Adipose tissue (tissue), 3 donors: ENCODE measurements around the gene ESPN. TPM values are rescaled to one million over a fixed set of nuclear protein-coding genes. Genes with fewer than 3 reads are reported as not detected.
"Not testable (repeated sequence)": the region's sequence is repeated elsewhere in the genome, so short reads cannot be mapped to it uniquely, and the experiment has no call there.

Experiments
- H3K27ac ChIP-seq: one replicate; pipeline ENCODE4 v1.5.1; 2013; ENCODE audit warnings: low read depth, low read length
- WGBS, 3 donors: extraction: QIAGEN DNeasy Blood & Tissue Kit; methylation state at CpG; one replicate each; pipeline ENCODE4 v1.1.7; 2013; 5-methylcytosine and 5-hydroxymethylcytosine counted together
- polyA plus RNA-seq, 3 donors: library from polyadenylated mRNA; stranded (reverse); fragments of 200-250 nt; gene quantifications; one replicate each; pipeline ENCODE4 v1.2.3, GENCODE V29; 2013
- donor health status: healthy with polysubstance abuse.
- donor health status: Bipolar disorder and iron deficiency.
- donor health status: healthy.

ESPN gene
- polyA plus RNA-seq, 3 donors = 0.20 to 1.2 (median 0.28) TPM

GRCh38 chr1:6424000-6424565 lies 493 bp upstream of the ESPN start:
- 6 to 7% (median 6%) methylated on average over 33 to 35 of the region's 35 CpGs for WGBS, 3 donors
- H3K27ac ChIP-seq = no peak overlapping the region

DNA sequence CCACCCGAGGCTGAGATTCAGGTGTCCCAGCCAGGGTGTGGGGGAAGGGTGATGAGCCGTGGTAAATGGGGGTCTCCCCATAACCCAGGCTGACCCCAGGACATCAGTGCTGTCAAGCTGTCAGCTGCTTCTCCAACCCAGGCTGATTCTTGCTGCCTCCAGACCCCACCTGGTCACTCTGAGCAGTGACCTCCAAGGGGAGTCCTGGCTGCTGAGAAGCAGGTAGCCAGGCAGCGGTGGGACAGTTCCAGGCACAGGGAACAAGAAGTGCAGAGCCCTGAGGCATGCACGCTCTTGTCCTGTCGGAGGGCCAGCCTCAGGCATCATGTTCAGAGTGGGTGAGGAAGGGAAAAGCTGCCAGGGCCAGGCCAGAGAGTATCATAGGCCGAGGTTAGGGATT lies 1.1 kb downstream of the ESPN start:
- no peak overlapping the region for H3K27ac ChIP-seq
- WGBS, 3 donors = 72 to 78% (median 74%) methylated on average over 6 of the region's 6 CpGs

GRCh38 chr1:6426277-6426971 lies 1.8 kb downstream of the ESPN start:
- no peak overlapping the region for H3K27ac ChIP-seq
- 71 to 86% (median 82%) methylated on average over 9 of the region's 9 CpGs for WGBS, 3 donors

- H3K27ac ChIP-seq = no peak overlapping the region
- WGBS, 3 donors = 75 to 94% (median 84%) methylated on average over 9 to 10 of the region's 10 CpGs
Measured at GRCh38 chr1:6426972-6427350, 2.4 kb downstream of the ESPN start.

GRCh38 chr1:6427441-6428390 lies 3.1 kb downstream of the ESPN start:
- H3K27ac ChIP-seq = no peak overlapping the region
- 63 to 85% (median 77%) methylated on average over 26 of the region's 26 CpGs for WGBS, 3 donors

DNA sequence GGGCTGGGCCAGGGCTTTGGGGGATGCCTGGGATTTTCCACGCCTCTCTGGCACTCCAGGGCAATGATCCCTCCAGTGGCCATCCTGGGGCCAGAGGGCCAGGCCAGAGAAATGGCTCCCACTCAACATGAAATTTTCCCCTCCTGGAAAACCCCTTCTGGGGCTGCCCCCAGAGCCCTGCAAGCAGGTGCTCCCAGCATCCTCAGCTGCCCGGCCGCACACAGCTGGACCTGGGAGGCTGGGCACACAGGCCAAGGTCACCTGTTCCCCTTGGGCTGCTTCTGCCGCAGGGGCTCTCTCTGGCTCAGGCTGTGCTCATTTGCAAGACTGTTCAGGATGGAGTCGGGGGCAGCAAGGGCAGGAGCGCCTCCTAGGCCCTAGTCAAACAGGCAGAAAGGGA lies 3.9 kb downstream of the ESPN start:
- WGBS, 3 donors = 59 to 81% (median 70%) methylated on average over 3 to 6 of the region's 6 CpGs
- H3K27ac ChIP-seq = not testable (repeated sequence)

DNA sequence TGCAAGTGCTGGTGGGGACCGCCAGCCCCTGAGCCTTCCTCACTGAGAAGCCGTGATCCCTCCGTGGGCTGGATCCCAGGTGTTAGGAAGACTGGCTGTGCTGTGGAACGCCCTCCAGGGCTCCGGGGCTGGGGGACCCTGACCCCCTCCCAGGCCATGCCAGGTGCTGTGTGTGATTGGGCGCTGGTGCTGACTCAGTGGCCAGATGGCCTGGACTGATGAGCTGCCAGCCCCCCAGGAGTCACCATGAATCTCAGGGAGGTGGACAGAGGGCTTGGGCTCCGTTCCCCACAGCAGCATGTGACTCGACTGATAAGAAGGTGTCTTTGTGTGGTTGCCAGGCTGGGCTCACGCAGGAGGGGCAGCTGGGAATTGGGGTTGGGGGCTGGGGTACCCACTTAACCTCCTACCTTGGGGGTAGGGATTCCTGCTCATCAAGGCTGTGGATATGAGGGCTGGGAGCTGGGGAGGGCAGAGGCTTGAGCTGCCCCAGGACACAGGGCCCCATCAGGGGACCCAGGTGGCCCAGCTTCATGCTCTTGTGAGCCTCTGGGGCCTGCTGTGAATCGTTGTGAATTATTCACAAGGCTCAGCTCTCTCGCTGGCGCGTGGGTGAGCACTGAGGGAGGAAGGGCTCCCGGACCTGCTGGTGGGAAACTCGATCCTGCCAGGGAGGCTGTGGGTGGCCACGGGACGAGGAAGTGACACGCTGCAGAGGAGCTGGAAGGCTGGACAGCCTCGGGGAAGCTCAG lies 5.3 kb downstream of the ESPN start:
- 37 to 39% (median 37%) methylated on average over 19 of the region's 19 CpGs for whole genome bisulfite sequencing, 3 donors
- H3K27ac ChIP-seq = not testable (repeated sequence)

DNA sequence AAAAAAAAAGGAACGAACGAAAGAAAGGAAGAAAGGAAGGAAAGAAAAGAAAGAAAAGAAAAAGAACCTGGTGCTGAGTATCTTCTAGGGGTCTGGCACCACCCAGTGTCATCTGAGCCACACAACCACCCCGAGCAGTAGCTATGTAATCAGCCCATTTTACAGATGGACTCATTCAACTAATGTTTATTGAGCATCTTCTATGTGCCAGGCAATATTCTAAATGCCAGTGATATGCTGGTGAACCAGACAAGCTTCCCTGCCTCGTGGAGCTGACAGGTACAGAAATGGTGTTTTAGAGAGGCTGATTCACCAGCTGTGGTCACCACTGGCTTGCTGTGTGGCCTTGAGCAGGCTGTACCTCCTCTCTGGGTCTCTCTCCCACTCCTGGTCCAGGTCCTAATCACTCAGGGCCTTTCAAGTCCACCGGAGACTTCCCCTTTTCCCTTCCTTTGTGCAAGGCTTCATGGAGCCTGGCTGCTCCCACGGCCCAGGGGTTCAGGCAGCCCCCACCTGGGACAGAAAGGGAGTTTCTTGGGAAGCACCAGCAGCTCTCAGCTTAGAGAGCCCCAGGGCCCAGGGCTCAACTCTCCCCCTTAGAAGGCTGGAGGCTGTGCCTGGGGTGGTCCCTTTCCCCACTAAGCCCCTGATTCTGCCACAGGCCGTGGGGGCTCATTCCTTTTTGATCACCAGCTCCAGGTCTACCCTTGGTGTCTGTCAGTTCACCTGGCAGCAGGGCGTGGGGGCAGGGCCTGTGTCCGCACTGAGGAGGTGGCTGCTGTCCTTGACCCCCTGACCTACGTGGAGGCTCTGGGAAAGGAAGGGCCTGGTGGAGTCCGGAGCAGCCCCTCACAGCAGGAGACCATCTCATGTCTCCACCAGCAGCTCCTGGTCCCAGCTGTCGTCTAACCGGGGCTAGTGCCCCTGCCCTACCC lies 7.3 kb downstream of the ESPN start:
- not testable (repeated sequence) for H3K27ac ChIP-seq
- WGBS, 3 donors = 68 to 75% (median 74%) methylated on average over 11 to 12 of the region's 13 CpGs

- 76 to 87% (median 83%) methylated on average over 5 of the region's 5 CpGs for WGBS, 3 donors
- H3K27ac ChIP-seq = no peak overlapping the region
Measured at GRCh38 chr1:6434186-6434585, 9.6 kb downstream of the ESPN start.

DNA sequence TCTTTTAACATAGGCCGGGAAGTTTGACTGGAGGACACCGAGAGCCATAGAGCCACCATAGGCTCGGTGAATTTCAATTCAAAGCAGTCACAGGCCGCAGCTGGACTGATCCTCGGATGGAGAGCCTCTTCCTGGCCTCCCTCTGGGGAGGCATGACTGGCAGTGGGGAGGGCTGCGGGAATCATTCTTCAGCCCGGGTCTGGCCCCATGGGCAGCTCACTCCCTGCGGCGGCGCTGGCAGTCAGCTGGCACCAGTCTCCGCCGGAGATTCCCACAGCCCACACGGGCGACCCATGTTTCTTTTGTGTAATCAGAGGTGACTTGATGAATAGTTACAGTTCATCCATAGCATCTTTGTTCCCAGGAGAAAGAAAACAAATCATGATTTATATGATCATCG lies 10.6 kb downstream of the ESPN start:
- no peak overlapping the region for H3K27ac ChIP-seq
- WGBS, 3 donors = 78 to 87% (median 81%) methylated on average over 15 of the region's 15 CpGs

- H3K27ac ChIP-seq = no peak overlapping the region
- 66 to 84% (median 79%) methylated on average over 3 of the region's 3 CpGs for WGBS, 3 donors
Measured at GRCh38 chr1:6435547-6435946, 11.0 kb downstream of the ESPN start.

DNA sequence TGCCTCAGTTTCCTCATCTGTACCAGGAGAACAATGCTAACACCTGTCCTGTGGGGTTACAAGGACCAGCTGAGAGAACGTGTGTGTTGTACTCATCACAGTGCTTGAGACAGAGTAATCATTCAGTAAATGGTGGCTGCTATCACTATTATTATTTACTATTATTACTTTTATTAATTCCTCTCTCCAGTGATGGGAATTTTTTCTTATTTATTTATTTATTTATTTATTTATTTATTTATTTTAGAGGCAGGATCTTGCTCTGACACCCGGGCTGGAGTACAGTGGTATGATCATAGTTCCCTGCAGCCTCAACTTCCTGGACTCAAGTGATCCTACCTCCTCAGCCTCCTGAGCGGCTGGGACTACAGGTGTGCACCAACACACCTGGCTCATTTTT lies 11.7 kb downstream of the ESPN start:
- not testable (repeated sequence) for H3K27ac ChIP-seq
- WGBS, 3 donors = 75 to 83% (median 82%) methylated on average over 3 of the region's 3 CpGs

DNA sequence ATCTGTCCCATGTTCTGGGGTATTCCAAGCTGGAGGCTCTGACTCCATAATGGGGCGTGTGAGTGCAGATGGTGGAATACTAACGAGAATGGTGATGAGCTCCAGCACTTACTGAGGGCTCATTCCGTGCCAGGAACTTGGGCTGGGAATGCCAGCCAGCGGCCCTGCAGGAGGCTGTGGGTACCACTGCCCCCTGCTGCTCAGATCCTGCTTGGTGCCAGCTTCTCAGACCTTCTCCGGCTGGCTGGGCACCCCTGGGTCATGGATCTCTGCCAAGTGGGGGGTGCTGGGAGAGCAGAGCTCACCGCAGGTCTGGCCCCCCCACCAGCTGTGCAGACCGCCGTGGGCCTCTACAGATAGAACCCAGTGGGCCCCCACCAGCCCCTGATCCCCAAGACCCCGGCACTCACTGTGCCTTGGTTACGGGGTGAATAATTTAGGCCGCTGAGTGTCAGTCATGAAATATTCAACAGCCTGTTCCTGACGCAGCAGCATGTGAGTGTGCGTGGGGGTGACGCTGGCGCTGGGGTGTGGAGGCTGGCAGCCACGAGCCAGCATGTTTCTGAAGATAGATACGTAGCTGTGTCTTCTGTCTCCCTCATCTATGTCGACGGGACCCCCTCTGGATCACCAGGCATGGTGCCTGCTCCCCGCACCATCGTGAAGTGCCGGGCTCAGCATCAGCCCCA lies 12.6 kb downstream of the ESPN start:
- 52 to 56% (median 52%) methylated on average over 22 of the region's 22 CpGs for whole genome bisulfite sequencing, 3 donors
- H3K27ac ChIP-seq = not testable (repeated sequence)

DNA sequence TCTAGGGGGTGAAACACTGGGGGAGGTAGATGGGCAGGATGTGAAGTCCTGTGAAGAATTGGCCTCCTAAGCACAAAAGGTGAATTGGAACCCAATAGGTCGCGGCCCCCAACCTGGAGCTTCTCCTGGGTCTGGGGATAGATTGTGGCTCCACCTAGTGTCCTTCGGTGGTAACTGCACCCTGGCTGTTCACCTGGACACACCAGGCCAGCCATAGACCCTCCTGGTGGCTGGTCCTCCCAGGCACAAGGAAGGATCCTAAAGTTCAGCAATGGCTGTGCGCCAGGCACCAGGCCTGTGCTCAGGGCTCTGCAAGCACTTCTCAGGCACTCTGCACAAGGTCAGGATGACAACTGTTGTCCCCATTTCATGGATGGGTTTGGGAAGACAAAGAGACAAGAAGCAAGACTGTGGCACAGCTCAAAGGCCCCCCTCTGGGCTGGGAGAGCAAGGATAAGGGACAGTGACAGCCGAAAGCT lies 13.5 kb downstream of the ESPN start:
- no peak overlapping the region for H3K27ac ChIP-seq
- 5 to 10% (median 10%) methylated on average over 5 of the region's 5 CpGs for WGBS, 3 donors

DNA sequence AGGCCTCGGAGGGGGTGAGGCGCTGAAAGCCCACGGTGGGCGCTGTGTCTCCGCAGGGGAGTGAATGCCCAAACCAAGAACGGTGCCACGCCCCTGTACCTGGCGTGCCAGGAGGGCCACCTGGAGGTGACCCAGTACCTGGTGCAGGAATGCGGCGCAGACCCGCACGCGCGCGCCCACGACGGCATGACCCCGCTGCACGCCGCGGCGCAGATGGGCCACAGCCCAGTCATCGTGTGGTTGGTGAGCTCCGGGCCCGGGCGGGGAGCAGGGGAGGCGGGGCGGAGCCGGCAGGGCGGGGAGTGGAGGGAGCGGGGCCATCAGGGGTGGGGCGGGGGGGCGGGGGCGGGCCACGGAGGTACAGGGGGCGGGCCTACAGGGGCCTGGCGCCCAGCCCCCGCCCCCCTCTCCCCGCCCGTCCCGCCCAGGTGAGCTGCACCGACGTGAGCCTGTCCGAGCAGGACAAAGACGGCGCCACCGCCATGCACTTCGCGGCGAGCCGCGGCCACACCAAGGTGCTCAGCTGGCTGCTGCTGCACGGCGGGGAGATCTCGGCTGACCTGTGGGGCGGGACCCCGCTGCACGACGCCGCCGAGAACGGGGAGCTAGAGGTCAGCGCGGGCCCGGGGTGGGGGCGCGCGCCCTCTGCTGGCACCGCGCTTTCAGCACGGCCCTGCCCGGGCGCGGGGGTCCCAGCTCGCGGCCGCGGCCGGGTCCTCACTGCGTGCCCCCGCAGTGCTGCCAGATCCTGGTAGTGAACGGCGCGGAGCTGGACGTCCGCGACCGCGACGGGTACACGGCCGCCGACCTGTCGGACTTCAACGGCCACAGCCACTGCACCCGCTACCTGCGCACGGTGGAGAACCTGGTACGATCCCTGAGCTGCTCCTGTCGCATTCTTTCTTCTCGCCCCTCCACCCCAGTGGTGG lies 15.9 kb downstream of the ESPN start:
- 7 to 9% (median 7%) methylated on average over 54 to 97 of the region's 101 CpGs for WGBS, 3 donors
- no peak overlapping the region for H3K27ac ChIP-seq

DNA sequence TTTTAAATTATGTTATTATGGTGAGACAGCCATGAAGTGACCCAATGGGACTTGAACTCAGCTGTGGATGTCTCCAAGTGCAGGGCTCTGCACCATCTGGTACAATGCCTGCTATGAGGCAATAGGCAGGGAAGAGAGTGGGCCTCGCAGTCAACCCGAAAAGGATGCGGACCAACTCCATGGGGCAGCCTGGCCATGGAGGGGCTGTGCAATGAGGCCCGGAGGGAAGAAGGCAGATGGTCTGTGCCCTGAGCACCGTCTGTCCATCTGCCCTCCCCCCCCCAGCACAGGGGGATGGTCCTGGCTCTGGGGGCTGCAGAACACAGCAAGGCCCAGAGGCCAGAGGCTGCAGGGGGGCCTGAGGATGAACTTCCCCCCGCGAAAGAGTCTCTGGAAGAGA lies 17.0 kb downstream of the ESPN start:
- no peak overlapping the region for H3K27ac ChIP-seq
- WGBS, 3 donors = 75 to 77% (median 76%) methylated on average over 7 of the region's 7 CpGs
